ENCODE results near the gene SIPA1L3. TPM values are rescaled to one million over a fixed set of nuclear protein-coding genes. Genes with fewer than 3 reads are reported as not detected.

Gene SIPA1L3
- total RNA-seq, 1 donor from 2014 or later: 26.9 TPM

DNA sequence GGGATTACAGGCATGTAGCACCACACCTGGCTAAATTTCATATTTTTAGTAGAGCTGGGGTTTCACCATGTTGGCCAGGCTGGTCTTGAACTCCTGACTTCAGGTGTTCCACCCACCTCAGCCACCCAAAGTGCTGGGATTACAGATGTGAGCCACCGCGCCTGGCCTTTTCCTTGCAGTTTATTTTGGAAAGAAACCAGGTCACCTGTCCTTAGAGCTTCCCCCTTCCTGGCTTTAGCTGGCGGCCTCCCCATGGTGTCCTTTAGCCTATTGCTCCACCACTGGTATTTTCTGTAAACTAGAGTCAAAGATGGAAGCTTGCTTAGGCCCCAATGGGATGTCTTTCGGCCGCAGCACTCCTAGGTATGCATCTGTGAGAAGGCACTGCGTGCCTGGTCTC is 225.8 kb downstream of the SIPA1L3 start:
- no peak overlapping the region for H3K27ac Mint-ChIP-seq (ENCODE audit: unreplicated experiment)
- Histone ChIP-seq H2AFZ (ENCODE audit: low read depth, low read length) (no peak overlapping the region), H3K4me2 (ENCODE audit: low read length) (no peak overlapping the region), H3K79me2 (ENCODE audit: insufficient read depth, low read length) (no peaks in the 10 kb centered on the region), H4K20me1 (ENCODE audit: insufficient read depth, low read length) (peaks cover 11% of the 10 kb centered on the region), H3K27ac (ENCODE audit: low read depth, low read length) (no peak overlapping the region), H3K27me3 (ENCODE audit: insufficient read depth, low read length) (no peaks in the 10 kb centered on the region), H3K4me1 (ENCODE audit: insufficient read depth, low read length) (no peaks in the 10 kb centered on the region), H3K36me3 (ENCODE audit: insufficient read depth, low read length) (peaks cover 7% of the 10 kb centered on the region), H3K4me3 (ENCODE audit: insufficient read depth, low read depth, low read length) (no peak overlapping the region), H3K9ac (ENCODE audit: low read length) (no peak overlapping the region), H3K9me3 (ENCODE audit: insufficient read depth, low read depth, low read length) (no peaks in the 10 kb centered on the region)
- no peak for DNase-seq (ENCODE audit: low read depth)
- no peaks in the 10 kb centered on the region for H3K4me1 Mint-ChIP-seq (ENCODE audit: low read depth, unreplicated experiment)
- no peak for TF ChIP-seq EZH2 (IDR thresholded peaks at IDR 0.05; ENCODE audit: insufficient read depth, low read length)
- TF ChIP-seq, protein P1, sequence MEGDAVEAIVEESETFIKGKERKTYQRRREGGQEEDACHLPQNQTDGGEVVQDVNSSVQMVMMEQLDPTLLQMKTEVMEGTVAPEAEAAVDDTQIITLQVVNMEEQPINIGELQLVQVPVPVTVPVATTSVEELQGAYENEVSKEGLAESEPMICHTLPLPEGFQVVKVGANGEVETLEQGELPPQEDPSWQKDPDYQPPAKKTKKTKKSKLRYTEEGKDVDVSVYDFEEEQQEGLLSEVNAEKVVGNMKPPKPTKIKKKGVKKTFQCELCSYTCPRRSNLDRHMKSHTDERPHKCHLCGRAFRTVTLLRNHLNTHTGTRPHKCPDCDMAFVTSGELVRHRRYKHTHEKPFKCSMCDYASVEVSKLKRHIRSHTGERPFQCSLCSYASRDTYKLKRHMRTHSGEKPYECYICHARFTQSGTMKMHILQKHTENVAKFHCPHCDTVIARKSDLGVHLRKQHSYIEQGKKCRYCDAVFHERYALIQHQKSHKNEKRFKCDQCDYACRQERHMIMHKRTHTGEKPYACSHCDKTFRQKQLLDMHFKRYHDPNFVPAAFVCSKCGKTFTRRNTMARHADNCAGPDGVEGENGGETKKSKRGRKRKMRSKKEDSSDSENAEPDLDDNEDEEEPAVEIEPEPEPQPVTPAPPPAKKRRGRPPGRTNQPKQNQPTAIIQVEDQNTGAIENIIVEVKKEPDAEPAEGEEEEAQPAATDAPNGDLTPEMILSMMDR (IDR thresholded peaks at IDR 0.05; ENCODE audit: insufficient read depth, low read depth, low read length): no peak
- no peak for FAIRE-seq
- no peaks in the 10 kb centered on the region for H3K9me3 Mint-ChIP-seq (ENCODE audit: unreplicated experiment)
- H3K27me3 Mint-ChIP-seq (ENCODE audit: low read depth, unreplicated experiment): no peaks in the 10 kb centered on the region
- H3K4me3 Mint-ChIP-seq (ENCODE audit: unreplicated experiment): no peak overlapping the region
- peaks cover 2% of the 10 kb centered on the region for H3K36me3 Mint-ChIP-seq (ENCODE audit: low read depth, unreplicated experiment)

DNA sequence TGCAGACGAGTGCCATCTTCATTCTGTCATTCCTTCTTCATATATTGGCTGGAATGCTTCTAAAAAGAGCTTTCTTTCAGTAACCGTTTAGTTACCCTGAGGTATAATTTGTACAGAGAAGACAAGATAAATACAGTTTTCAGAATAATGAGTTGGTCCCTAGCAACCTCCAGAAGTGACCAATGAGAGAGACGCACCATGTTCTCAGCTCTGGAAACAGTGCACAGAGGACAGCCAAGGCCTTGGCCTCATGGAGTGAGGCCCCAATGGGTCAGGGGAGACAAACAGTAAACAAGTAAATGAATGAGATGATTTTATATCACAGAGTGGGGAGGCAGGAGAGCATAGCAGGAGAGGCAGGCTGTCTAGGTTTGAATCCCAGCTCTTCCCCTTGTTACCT is 226.3 kb downstream of the SIPA1L3 start:
- Histone ChIP-seq H3K9me3 (ENCODE audit: insufficient read depth, low read depth, low read length) (no peaks in the 10 kb centered on the region), H3K4me3 (ENCODE audit: insufficient read depth, low read depth, low read length) (no peak overlapping the region), H3K4me2 (ENCODE audit: low read length) (no peak overlapping the region), H3K79me2 (ENCODE audit: insufficient read depth, low read length) (no peaks in the 10 kb centered on the region), H3K9ac (ENCODE audit: low read length) (no peak overlapping the region), H3K27ac (ENCODE audit: low read depth, low read length) (no peak overlapping the region), H3K27me3 (ENCODE audit: insufficient read depth, low read length) (no peaks in the 10 kb centered on the region), H4K20me1 (ENCODE audit: insufficient read depth, low read length) (peaks cover 11% of the 10 kb centered on the region), H2AFZ (ENCODE audit: low read depth, low read length) (no peak overlapping the region), H3K36me3 (ENCODE audit: insufficient read depth, low read length) (peaks cover 5% of the 10 kb centered on the region), H3K4me1 (ENCODE audit: insufficient read depth, low read length) (no peaks in the 10 kb centered on the region)
- no peak for TF ChIP-seq EZH2 (IDR thresholded peaks at IDR 0.05; ENCODE audit: insufficient read depth, low read length)
- TF ChIP-seq, protein P1 (IDR thresholded peaks at IDR 0.05; ENCODE audit: insufficient read depth, low read depth, low read length): no peak
- FAIRE-seq: no peak
- H3K36me3 Mint-ChIP-seq (ENCODE audit: low read depth, unreplicated experiment): peaks cover 2% of the 10 kb centered on the region
- H3K4me3 Mint-ChIP-seq (ENCODE audit: unreplicated experiment): no peak overlapping the region
- no peaks in the 10 kb centered on the region for H3K9me3 Mint-ChIP-seq (ENCODE audit: unreplicated experiment)
- no peak for DNase-seq (ENCODE audit: low read depth)
- no peaks in the 10 kb centered on the region for H3K4me1 Mint-ChIP-seq (ENCODE audit: low read depth, unreplicated experiment)
- no peaks in the 10 kb centered on the region for H3K27me3 Mint-ChIP-seq (ENCODE audit: low read depth, unreplicated experiment)
- H3K27ac Mint-ChIP-seq (ENCODE audit: unreplicated experiment): no peak overlapping the region

DNA sequence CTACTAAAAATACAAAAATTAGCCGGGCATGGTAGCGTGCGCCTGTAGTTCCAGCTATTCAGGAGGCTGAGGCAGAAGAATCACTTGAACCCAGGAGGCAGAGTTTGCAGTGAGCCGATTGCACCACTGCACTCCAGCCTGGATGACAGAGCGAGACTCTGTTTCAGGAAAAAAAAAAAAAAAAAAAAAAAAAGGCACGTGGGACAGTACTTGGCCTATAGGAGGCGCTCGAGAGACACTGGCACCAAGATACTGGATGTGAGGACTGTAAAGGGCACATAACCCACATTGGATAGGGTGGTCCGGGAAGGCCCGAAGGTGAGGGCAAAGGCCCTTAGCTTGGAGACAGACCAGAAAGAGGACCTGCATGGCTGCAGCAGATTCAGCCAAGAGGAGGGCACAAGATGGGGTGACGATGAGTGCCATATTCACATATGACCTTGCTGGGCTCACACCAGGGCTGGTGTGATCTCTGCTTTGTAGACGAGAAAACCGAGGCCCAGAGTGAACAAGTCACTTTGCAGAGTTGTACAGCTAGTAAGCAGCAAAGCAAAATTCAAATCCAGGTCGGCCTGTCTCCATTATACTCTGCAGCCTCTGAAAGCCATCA is 227.6 kb downstream of the SIPA1L3 start:
- Mint-ChIP-seq H3K27ac (ENCODE audit: unreplicated experiment) (no peak overlapping the region), H3K27me3 (ENCODE audit: low read depth, unreplicated experiment) (no peaks in the 10 kb centered on the region), H3K36me3 (ENCODE audit: low read depth, unreplicated experiment) (peaks cover 2% of the 10 kb centered on the region), H3K9me3 (ENCODE audit: unreplicated experiment) (no peaks in the 10 kb centered on the region), H3K4me3 (ENCODE audit: unreplicated experiment) (no peak overlapping the region), H3K4me1 (ENCODE audit: low read depth, unreplicated experiment) (no peaks in the 10 kb centered on the region)
- H3K27ac ChIP-seq (ENCODE audit: low read depth, low read length): no peak overlapping the region
- no peak overlapping the region for H2AFZ ChIP-seq (ENCODE audit: low read depth, low read length)
- no peak overlapping the region for H3K9ac ChIP-seq (ENCODE audit: low read length)
- no peak overlapping the region for H3K4me2 ChIP-seq (ENCODE audit: low read length)
- peaks cover 5% of the 10 kb centered on the region for H3K36me3 ChIP-seq (ENCODE audit: insufficient read depth, low read length)
- no peaks in the 10 kb centered on the region for H3K9me3 ChIP-seq (ENCODE audit: insufficient read depth, low read depth, low read length)
- FAIRE-seq (no peak), DNase-seq (ENCODE audit: low read depth) (no peak)
- H3K4me1 ChIP-seq (ENCODE audit: insufficient read depth, low read length): no peaks in the 10 kb centered on the region
- H3K27me3 ChIP-seq (ENCODE audit: insufficient read depth, low read length): no peaks in the 10 kb centered on the region
- H4K20me1 ChIP-seq (ENCODE audit: insufficient read depth, low read length): peaks cover 11% of the 10 kb centered on the region
- no peaks in the 10 kb centered on the region for H3K79me2 ChIP-seq (ENCODE audit: insufficient read depth, low read length)
- TF ChIP-seq, protein P1 (IDR thresholded peaks at IDR 0.05; ENCODE audit: insufficient read depth, low read depth, low read length): peak; percentile 51
- TF ChIP-seq EZH2 (IDR thresholded peaks at IDR 0.05; ENCODE audit: insufficient read depth, low read length): no peak
- no peak overlapping the region for H3K4me3 ChIP-seq (ENCODE audit: insufficient read depth, low read depth, low read length)
